Muscle of leg (tissue), 11 donors: ENCODE data around the gene NEIL3. TPM values are rescaled to one million over a fixed set of nuclear protein-coding genes. Genes with fewer than 3 reads are reported as not detected.

Source experiments
- DNase-seq: peaks from one replicate; pipeline ENCODE4 v3.0.0; 2013
- H3K27ac ChIP-seq: one replicate; pipeline ENCODE4 v1.5.1; 2013; ENCODE audit warnings: mild to moderate bottlenecking, low read length, control low read depth
- H3K27me3 ChIP-seq: one replicate; pipeline ENCODE4 v1.6.1; 2013; ENCODE audit warnings: low read length; ENCODE audit not compliant: control insufficient read depth, insufficient read depth
- H3K36me3 ChIP-seq: one replicate; pipeline ENCODE4 v1.6.1; 2013; ENCODE audit warnings: low read length; ENCODE audit not compliant: control insufficient read depth, insufficient read depth
- H3K4me1 ChIP-seq: one replicate; pipeline ENCODE4 v1.6.1; 2013; ENCODE audit warnings: low read length; ENCODE audit not compliant: control insufficient read depth, insufficient read depth
- H3K4me3 ChIP-seq: one replicate; pipeline ENCODE4 v1.5.1; 2013; ENCODE audit warnings: low read length, control low read depth
- H3K9me3 ChIP-seq: replicated peaks from 2 replicates; pipeline ENCODE4 v1.6.1; 2013; ENCODE audit warnings: low read depth, low read length; ENCODE audit not compliant: control insufficient read depth
- WGBS: methylation state at CpG from one replicate; pipeline ENCODE4 v1.1.5; 2013; ENCODE audit warnings: missing lambda C conversion rate; ENCODE audit not compliant: insufficient coverage; 5-methylcytosine and 5-hydroxymethylcytosine counted together
- polyA plus RNA-seq, 8 donors: library from polyadenylated mRNA; unstranded; fragments of 120-200 nt; gene quantifications; one replicate each; pipeline versions ENCODE4 v1.2.1 to v1.2.3, GENCODE V29; 2013; ENCODE audit warnings: inconsistent platforms in 1 of 8, low replicate concordance in 1 of 8; ENCODE audit not compliant: insufficient read length in 8 of 8, insufficient read depth in 1 of 8
- total RNA-seq: library from RNA; stranded (reverse); fragments of 120-200 nt; gene quantifications from one replicate; pipeline ENCODE4 v1.2.4, GENCODE V29; 2013

Gene NEIL3
- total and polyA plus RNA-seq, 9 donors, result 2.7 to 4.0 (median 3.5) TPM

- Histone ChIP-seq H3K27me3 (no peaks in the 10 kb centered on the region), H3K36me3 (no peaks in the 10 kb centered on the region), H3K27ac (no peak overlapping the region), H3K4me3 (no peak overlapping the region), H3K9me3 (no peaks in the 10 kb centered on the region), H3K4me1 (no peaks in the 10 kb centered on the region)
- no peak for DNase-seq
These were observed 46.5 kb downstream of the NEIL3 start for GRCh38 chr4:177356206-177356605.

GRCh38 chr4:177356921-177357320 is 47.2 kb downstream of the NEIL3 start:
- H3K9me3 ChIP-seq, result no peaks in the 10 kb centered on the region
- no peak overlapping the region for H3K4me3 ChIP-seq
- no peaks in the 10 kb centered on the region for H3K36me3 ChIP-seq
- H3K27ac ChIP-seq, result no peak overlapping the region
- WGBS, result no CpG with 5 or more reads among the region's 7 CpGs
- no peaks in the 10 kb centered on the region for H3K4me1 ChIP-seq
- DNase-seq, result no peak
- H3K27me3 ChIP-seq, result no peaks in the 10 kb centered on the region

GRCh38 chr4:177367336-177367735 is 57.7 kb downstream of the NEIL3 start:
- H3K4me1 ChIP-seq, result no peaks in the 10 kb centered on the region
- no peak overlapping the region for H3K27ac ChIP-seq
- DNase-seq, result no peak
- no peaks in the 10 kb centered on the region for H3K9me3 ChIP-seq
- H3K27me3 ChIP-seq, result no peaks in the 10 kb centered on the region
- 100% methylated on average over 1 of the region's 3 CpGs for WGBS
- no peaks in the 10 kb centered on the region for H3K36me3 ChIP-seq
- no peak overlapping the region for H3K4me3 ChIP-seq

- H3K4me3 ChIP-seq, result no peak overlapping the region
- H3K4me1 ChIP-seq, result no peaks in the 10 kb centered on the region
- WGBS, result 78% methylated on average over 1 of the region's 5 CpGs
- H3K36me3 ChIP-seq, result no peaks in the 10 kb centered on the region
- H3K9me3 ChIP-seq, result no peaks in the 10 kb centered on the region
- DNase-seq, result no peak
- no peaks in the 10 kb centered on the region for H3K27me3 ChIP-seq
- no peak overlapping the region for H3K27ac ChIP-seq
These were observed 59.7 kb downstream of the NEIL3 start for GRCh38 chr4:177369372-177369771.

- no CpG with 5 or more reads among the region's 4 CpGs for WGBS
- no peak overlapping the region for H3K4me3 ChIP-seq
- no peak for DNase-seq
These were observed 61.8 kb downstream of the NEIL3 start for GRCh38 chr4:177371461-177371860.

GRCh38 chr4:177374966-177375365 is 65.3 kb downstream of the NEIL3 start:
- H3K27me3 ChIP-seq, result no peaks in the 10 kb centered on the region
- no peaks in the 10 kb centered on the region for H3K36me3 ChIP-seq
- 10% methylated on average over 3 of the region's 5 CpGs for WGBS
- no peak overlapping the region for H3K4me3 ChIP-seq
- DNase-seq, result no peak
- no peaks in the 10 kb centered on the region for H3K9me3 ChIP-seq
- no peak overlapping the region for H3K27ac ChIP-seq
- H3K4me1 ChIP-seq, result no peaks in the 10 kb centered on the region

More at GRCh38 chr4:177371461-177371860, 61.8 kb downstream of the NEIL3 start:
- Histone ChIP-seq H3K27me3 (no peaks in the 10 kb centered on the region), H3K9me3 (no peaks in the 10 kb centered on the region), H3K4me1 (no peaks in the 10 kb centered on the region), H3K27ac (no peak overlapping the region), H3K36me3 (no peaks in the 10 kb centered on the region)

- DNase-seq, result no peak
- Histone ChIP-seq H3K9me3 (no peaks in the 10 kb centered on the region), H3K4me3 (no peak overlapping the region), H3K27me3 (no peaks in the 10 kb centered on the region), H3K4me1 (no peaks in the 10 kb centered on the region), H3K36me3 (no peaks in the 10 kb centered on the region), H3K27ac (no peak overlapping the region)
- WGBS, result 49% methylated on average over 2 of the region's 3 CpGs
These were observed 65.7 kb downstream of the NEIL3 start for GRCh38 chr4:177375372-177375771.

GRCh38 chr4:177376024-177376423 is 66.3 kb downstream of the NEIL3 start:
- no CpG with 5 or more reads among the region's 2 CpGs for WGBS
- DNase-seq, result peak; percentile 32

GRCh38 chr4:177380730-177381287 is 71.1 kb downstream of the NEIL3 start:
- H3K36me3 ChIP-seq, result no peaks in the 10 kb centered on the region
- WGBS, result 92% methylated on average over 19 of the region's 19 CpGs
- no peaks in the 10 kb centered on the region for H3K4me1 ChIP-seq
- H3K27ac ChIP-seq, result no peak overlapping the region
- no peaks in the 10 kb centered on the region for H3K9me3 ChIP-seq
- H3K27me3 ChIP-seq, result no peaks in the 10 kb centered on the region
- H3K4me3 ChIP-seq, result no peak overlapping the region
- no peak for DNase-seq

More at GRCh38 chr4:177376024-177376423, 66.3 kb downstream of the NEIL3 start:
- Histone ChIP-seq H3K4me3 (no peak overlapping the region), H3K36me3 (no peaks in the 10 kb centered on the region), H3K27me3 (no peaks in the 10 kb centered on the region), H3K27ac (no peak overlapping the region), H3K9me3 (no peaks in the 10 kb centered on the region), H3K4me1 (no peaks in the 10 kb centered on the region)

GRCh38 chr4:177381762-177382310 is 72.2 kb downstream of the NEIL3 start:
- Histone ChIP-seq H3K9me3 (no peaks in the 10 kb centered on the region), H3K27ac (no peak overlapping the region), H3K27me3 (no peaks in the 10 kb centered on the region), H3K4me3 (no peak overlapping the region), H3K36me3 (no peaks in the 10 kb centered on the region), H3K4me1 (no peaks in the 10 kb centered on the region)
- no peak for DNase-seq
- 89% methylated on average over 8 of the region's 13 CpGs for WGBS
